ENCODE results near the gene ITGA2. TPM values are rescaled to one million over a fixed set of nuclear protein-coding genes. Genes with fewer than 3 reads are reported as not detected.

The ITGA2 gene
- total and polyA plus RNA-seq, 2 experiments from 2014 or later: 10.4 to 21.5 TPM

DNA sequence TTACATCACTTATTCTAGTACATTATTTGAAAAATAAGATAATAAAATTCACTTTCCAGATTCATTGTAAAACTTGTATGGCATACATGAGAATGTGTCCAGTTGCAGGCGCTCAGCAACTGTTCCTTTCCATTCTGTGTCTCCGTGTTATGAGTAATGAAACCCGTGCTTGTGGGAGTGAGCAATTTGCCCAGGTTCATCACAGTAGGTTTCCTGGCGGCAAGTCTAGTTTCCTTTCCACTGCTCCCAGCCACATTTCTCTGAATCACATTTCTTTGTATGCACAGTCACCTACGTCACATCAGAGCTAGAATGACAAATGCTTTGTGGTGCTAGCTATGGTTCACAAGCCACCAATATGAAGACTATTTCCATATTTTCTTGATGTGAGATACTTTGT, 80.5 kb downstream of the ITGA2 start:
- peak overlapping the region; percentile 67 for H3K9ac ChIP-seq
- TF ChIP-seq EZH2 (IDR thresholded peaks at IDR 0.05; ENCODE audit: insufficient read depth, poor library complexity, severe bottlenecking): no peak
- TF ChIP-seq EZH2phosphoT487 (IDR thresholded peaks at IDR 0.05; ENCODE audit: insufficient read depth, low read depth): no peak
- peak overlapping the region; percentile 46 for H3K4me2 ChIP-seq (ENCODE audit: unreplicated experiment)
- peaks cover 74% of the 10 kb centered on the region for H3F3A ChIP-seq (ENCODE audit: insufficient read depth)
- H3K27ac ChIP-seq: peak overlapping the region; percentile 89
- H3K9me3 ChIP-seq (ENCODE audit: low read depth): no peaks in the 10 kb centered on the region
- DNase-seq: peak; percentile 99
- no peaks in the 10 kb centered on the region for H4K20me1 ChIP-seq (ENCODE audit: insufficient read depth)
- no peaks in the 10 kb centered on the region for H3K9me2 ChIP-seq (ENCODE audit: insufficient read depth)
- peaks cover 51% of the 10 kb centered on the region for H3K4me1 ChIP-seq (ENCODE audit: insufficient read depth)
- no peak overlapping the region for H2AFZ ChIP-seq
- H3K27me3 ChIP-seq (replicated peaks; ENCODE audit: insufficient read depth): no peaks in the 10 kb centered on the region
- WGBS, 2 experiments (ENCODE audit: low coverage in 1 of 2, low lambda C conversion rate in 2 of 2, missing lambda C conversion rate in 2 of 2): 15 to 20% methylated on average over 5 of the region's 5 CpGs
- no peaks in the 10 kb centered on the region for H3K79me2 ChIP-seq (ENCODE audit: insufficient read depth)
- in situ Hi-C loops (cut with MboI): no loop called here
- H3K4me3 ChIP-seq: no peak overlapping the region
- H3K36me3 ChIP-seq (ENCODE audit: low read depth): peaks cover 25% of the 10 kb centered on the region

GRCh38 chr5:53071298-53071697, 82.1 kb downstream of the ITGA2 start:
- no peaks in the 10 kb centered on the region for H3K79me2 ChIP-seq (ENCODE audit: insufficient read depth)
- H2AFZ ChIP-seq: peak overlapping the region; percentile 78
- peak overlapping the region; percentile 67 for H3K9ac ChIP-seq
- no peaks in the 10 kb centered on the region for H3K27me3 ChIP-seq (replicated peaks; ENCODE audit: insufficient read depth)
- H3K4me1 ChIP-seq (ENCODE audit: insufficient read depth): peaks cover 51% of the 10 kb centered on the region
- peak overlapping the region; percentile 16; the same call in 1 of the 2 replicates for H3K4me3 ChIP-seq
- no peak for TF ChIP-seq EZH2phosphoT487 (IDR thresholded peaks at IDR 0.05; ENCODE audit: insufficient read depth, low read depth)
- no peak for TF ChIP-seq EZH2 (IDR thresholded peaks at IDR 0.05; ENCODE audit: insufficient read depth, poor library complexity, severe bottlenecking)
- 2 to 6% methylated on average over 2 of the region's 2 CpGs for WGBS, 2 experiments (ENCODE audit: low coverage in 1 of 2, low lambda C conversion rate in 2 of 2, missing lambda C conversion rate in 2 of 2)
- H3K36me3 ChIP-seq (ENCODE audit: low read depth): peaks cover 29% of the 10 kb centered on the region
- H3K9me3 ChIP-seq (ENCODE audit: low read depth): no peaks in the 10 kb centered on the region
- peak overlapping the region; percentile 74 for H3K4me2 ChIP-seq (ENCODE audit: unreplicated experiment)
- peak overlapping the region; percentile 89 for H3K27ac ChIP-seq
- no peaks in the 10 kb centered on the region for H4K20me1 ChIP-seq (ENCODE audit: insufficient read depth)
- peaks cover 68% of the 10 kb centered on the region for H3F3A ChIP-seq (ENCODE audit: insufficient read depth)
- no peaks in the 10 kb centered on the region for H3K9me2 ChIP-seq (ENCODE audit: insufficient read depth)
- no peak for DNase-seq
- in situ Hi-C loops (cut with MboI): no loop called here

- Histone ChIP-seq H3K4me3 (peak overlapping the region; percentile 16; the same call in 1 of the 2 replicates), H3K27me3 (replicated peaks; ENCODE audit: insufficient read depth) (no peaks in the 10 kb centered on the region), H3K4me1 (ENCODE audit: insufficient read depth) (peaks cover 51% of the 10 kb centered on the region), H3K27ac (peak overlapping the region; percentile 89), H4K20me1 (ENCODE audit: insufficient read depth) (no peaks in the 10 kb centered on the region), H3K9ac (peak overlapping the region; percentile 67), H3K79me2 (ENCODE audit: insufficient read depth) (no peaks in the 10 kb centered on the region), H3K9me2 (ENCODE audit: insufficient read depth) (no peaks in the 10 kb centered on the region), H3F3A (ENCODE audit: insufficient read depth) (peaks cover 68% of the 10 kb centered on the region), H3K4me2 (ENCODE audit: unreplicated experiment) (peak overlapping the region; percentile 74), H3K36me3 (ENCODE audit: low read depth) (peaks cover 29% of the 10 kb centered on the region), H2AFZ (peak overlapping the region; percentile 78), H3K9me3 (ENCODE audit: low read depth) (no peaks in the 10 kb centered on the region)
- in situ Hi-C loops (cut with MboI): no loop called here
- WGBS, 2 experiments (ENCODE audit: low coverage in 1 of 2, low lambda C conversion rate in 2 of 2, missing lambda C conversion rate in 2 of 2): 2 to 15% methylated on average over 2 of the region's 2 CpGs
- TF ChIP-seq EZH2phosphoT487 (IDR thresholded peaks at IDR 0.05; ENCODE audit: insufficient read depth, low read depth): no peak
- TF ChIP-seq EZH2 (IDR thresholded peaks at IDR 0.05; ENCODE audit: insufficient read depth, poor library complexity, severe bottlenecking): no peak
- peak; percentile 83 for DNase-seq
Measured at GRCh38 chr5:53071738-53072137, 82.6 kb downstream of the ITGA2 start.

GRCh38 chr5:53073348-53073747, 84.2 kb downstream of the ITGA2 start:
- peak; percentile 46 for DNase-seq
- no peak overlapping the region for H3K9ac ChIP-seq
- H3K79me2 ChIP-seq (ENCODE audit: insufficient read depth): no peaks in the 10 kb centered on the region
- H3K27me3 ChIP-seq (replicated peaks; ENCODE audit: insufficient read depth): no peaks in the 10 kb centered on the region
- in situ Hi-C loops (cut with MboI): no loop called here
- H4K20me1 ChIP-seq (ENCODE audit: insufficient read depth): no peaks in the 10 kb centered on the region
- peaks cover 40% of the 10 kb centered on the region for H3K36me3 ChIP-seq (ENCODE audit: low read depth)
- TF ChIP-seq EZH2phosphoT487 (IDR thresholded peaks at IDR 0.05; ENCODE audit: insufficient read depth, low read depth) (no peak), EZH2 (IDR thresholded peaks at IDR 0.05; ENCODE audit: insufficient read depth, poor library complexity, severe bottlenecking) (no peak)
- no peaks in the 10 kb centered on the region for H3K9me2 ChIP-seq (ENCODE audit: insufficient read depth)
- H2AFZ ChIP-seq: no peak overlapping the region
- H3K4me1 ChIP-seq (ENCODE audit: insufficient read depth): peaks cover 41% of the 10 kb centered on the region
- no peak overlapping the region for H3K4me3 ChIP-seq
- H3F3A ChIP-seq (ENCODE audit: insufficient read depth): peaks cover 58% of the 10 kb centered on the region
- H3K4me2 ChIP-seq (ENCODE audit: unreplicated experiment): no peak overlapping the region
- H3K9me3 ChIP-seq (ENCODE audit: low read depth): no peaks in the 10 kb centered on the region
- H3K27ac ChIP-seq: peak overlapping the region; percentile 89; the same call in 1 of the 2 replicates
- WGBS, 2 experiments (ENCODE audit: low coverage in 1 of 2, low lambda C conversion rate in 2 of 2, missing lambda C conversion rate in 2 of 2): 34 to 56% methylated on average over 2 of the region's 2 CpGs

Data from GM23248 (cell line).